Activated CD4-positive, alpha-beta T cell treated with anti-CD3 and anti-CD28 coated beads, Interleukin-10, Interleukin-2, amounts not matched to agents 100 ng/mL and 50 ng/mL, durations not matched to agents 16 hours and 8 hours (primary cell): ENCODE data around the gene NDUFV3.
A peak's percentile ranks its signal among the peaks of the same experiment; 100 is the strongest.
"Not testable (repeated sequence)": the region's sequence is repeated elsewhere in the genome, so short reads cannot be mapped to it uniquely, and the experiment has no call there.

Experiments used
- DNase-seq: peaks from one replicate; pipeline ENCODE4 v3.0.0-alpha.2; 2020

Gene NDUFV3

GRCh38 chr21:42937960-42938605 is 45.0 kb downstream of the NDUFV3 start:
- DNase-seq: no peak

DNA sequence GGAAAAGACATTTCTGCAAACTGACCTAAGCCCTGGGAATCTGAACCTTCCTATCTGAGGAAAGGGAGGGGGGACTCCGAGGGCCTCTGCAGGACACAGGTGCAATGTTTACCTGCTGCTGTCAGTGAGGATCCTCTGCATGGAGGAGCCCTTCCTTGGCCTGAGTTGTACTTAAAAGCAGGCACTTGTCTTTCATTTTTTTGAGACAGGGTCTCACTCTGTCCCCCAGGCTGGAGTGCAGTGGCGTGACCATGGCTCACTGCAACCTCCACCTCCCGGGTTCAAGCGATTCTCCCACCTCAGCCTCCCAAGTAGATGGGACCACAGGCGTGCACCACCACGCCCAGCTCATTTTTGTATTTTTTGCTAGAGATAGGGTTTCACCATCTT is 45.5 kb downstream of the NDUFV3 start:
- DNase-seq: not testable (repeated sequence)

GRCh38 chr21:42939582-42940413 is 46.7 kb downstream of the NDUFV3 start:
- DNase-seq: no peak

- no peak for DNase-seq
Measured at GRCh38 chr21:42941696-42942085, 48.6 kb downstream of the NDUFV3 start.

DNA sequence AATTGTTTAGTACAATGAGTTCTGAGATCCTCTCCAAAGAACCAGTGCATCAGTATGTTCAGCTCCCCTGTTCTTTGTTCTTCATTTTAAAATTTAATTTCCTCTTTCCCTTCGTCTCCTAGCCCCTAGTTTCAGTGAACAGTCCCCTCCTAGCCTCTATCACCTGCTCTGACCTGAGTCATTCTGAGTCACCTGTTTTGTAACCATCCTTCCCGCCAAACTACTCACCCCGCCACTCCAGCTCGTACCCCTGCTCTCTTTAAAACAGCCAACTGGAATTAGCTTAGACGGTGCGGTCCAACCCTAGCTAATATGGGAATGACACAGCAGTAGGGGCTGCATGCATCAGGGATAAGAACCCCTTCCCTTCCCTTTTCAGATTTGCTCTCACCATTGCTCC is 49.1 kb downstream of the NDUFV3 start:
- no peak for DNase-seq

- DNase-seq: peak; percentile 14
Measured at GRCh38 chr21:42949094-42949755, 56.1 kb downstream of the NDUFV3 start.

- not testable (repeated sequence) for DNase-seq
Measured at GRCh38 chr21:42951193-42951592, 58.1 kb downstream of the NDUFV3 start.

GRCh38 chr21:42956824-42957630 is 63.9 kb downstream of the NDUFV3 start:
- DNase-seq: no peak

DNA sequence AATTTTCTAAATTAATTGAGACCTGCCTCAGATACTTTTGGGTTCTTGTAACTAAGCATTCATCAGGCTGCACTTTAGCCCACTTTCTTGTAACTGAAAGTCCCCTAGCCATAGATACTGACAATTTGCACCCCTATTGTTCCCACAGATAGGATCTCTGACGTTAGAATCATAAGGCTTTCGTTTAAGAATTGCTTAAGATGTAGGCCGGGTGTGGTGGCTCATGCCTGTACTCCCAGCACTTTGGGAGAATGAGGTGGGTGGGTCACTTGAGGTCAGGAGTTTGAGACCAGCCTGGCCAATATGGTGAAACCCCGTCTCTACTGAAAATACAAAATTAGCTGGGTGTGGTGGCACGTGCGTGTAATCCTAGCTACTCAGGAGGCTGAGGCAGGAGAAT is 65.0 kb downstream of the NDUFV3 start:
- not testable (repeated sequence) for DNase-seq

DNA sequence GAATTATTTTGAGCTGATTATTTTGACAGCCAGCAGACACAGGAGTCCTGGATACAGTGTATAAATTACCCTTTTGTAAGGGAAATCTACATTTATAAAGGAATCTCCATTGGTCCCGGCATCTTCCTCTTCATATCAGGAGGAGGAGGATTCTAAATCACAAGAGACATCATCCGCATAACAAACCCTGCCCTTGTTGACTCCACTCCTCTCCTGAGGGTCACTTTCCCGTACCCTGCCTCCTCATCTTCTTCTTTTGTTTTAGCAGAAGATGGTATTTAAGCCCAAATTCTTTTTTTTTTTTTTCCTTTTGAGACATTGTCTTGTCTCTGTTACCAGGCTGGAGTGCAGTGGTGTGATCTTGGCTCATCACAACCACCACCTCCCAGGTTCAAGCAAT is 66.6 kb downstream of the NDUFV3 start:
- no peak for DNase-seq

GRCh38 chr21:42962380-42963007 is 69.4 kb downstream of the NDUFV3 start:
- no peak for DNase-seq
